Peyer's patch (tissue), 4 donors: ENCODE data around the gene SLAMF9.

Experiments used
- CTCF ChIP-seq, 6 experiments: fragments of 450-650 bp in 4 of 6; fragments of 200-600 bp in 2 of 6; sonication (generic) in 1 of 6; IDR thresholded peaks; one replicate each; pipeline ENCODE4 v1.5.1; 2017 to 2019; ENCODE audit warnings: antibody characterized with exemption in 6 of 6, mild to moderate bottlenecking in 3 of 6, moderate library complexity in 1 of 6
- POLR2A ChIP-seq, 2 donors: fragments of 450-650 bp; IDR thresholded peaks; one replicate each; pipeline ENCODE4 v1.5.1; 2017; ENCODE audit warnings: antibody characterized with exemption in 2 of 2, mild to moderate bottlenecking in 2 of 2, moderate library complexity in 2 of 2

- TF ChIP-seq CTCF (IDR thresholded peaks at IDR 0.05): no peak
- no peak for TF ChIP-seq POLR2A (IDR thresholded peaks at IDR 0.05)
Measured at GRCh38 chr1:159978107-159978398, 24.0 kb upstream of the SLAMF9 start.
